Measurements from ENCODE around the gene CDK5RAP3. TPM values are rescaled to one million over a fixed set of nuclear protein-coding genes. Genes with fewer than 3 reads are reported as not detected.

Gene CDK5RAP3
- total and polyA plus RNA-seq, 7 experiments from 2014 or later, result 72.4 to 349 (median 259) TPM

- Mint-ChIP-seq H3K4me1 (peaks cover 0 to 14% (median 0%) of the 10 kb centered on the region in 7 donors), H3K27me3 (peaks cover 0 to 10% (median 4%) of the 10 kb centered on the region in 5 donors), H3K36me3 (no peaks in the 10 kb centered on the region), H3K4me3 (no peak overlapping the region), H3K27ac (no peak overlapping the region), H3K9me3 (peaks cover 0 to 3% (median 0%) of the 10 kb centered on the region in 11 donors)
- no peak for DNase-seq
- H3K4me1 ChIP-seq (ENCODE audit: control insufficient read depth in 2 of 2, insufficient read depth in 2 of 2, low read length in 2 of 2), result no peaks in the 10 kb centered on the region
- ChIA-PET CTCF (no interaction called here), POLR2A (no interaction called here)
- no peak overlapping the region for H3K27ac ChIP-seq (ENCODE audit: low read depth, low read length)
- no peaks in the 10 kb centered on the region for H3K27me3 ChIP-seq (ENCODE audit: control insufficient read depth in 2 of 2, insufficient read depth in 2 of 2, low read length in 2 of 2)
- no peaks in the 10 kb centered on the region for H3K9me3 ChIP-seq (ENCODE audit: control insufficient read depth in 2 of 3, low read length in 3 of 3)
- intact Hi-C loops (cut with micrococcal nuclease), result no loop called here
- H3K4me3 ChIP-seq (ENCODE audit: low read length), result no peak overlapping the region
- no peaks in the 10 kb centered on the region for H3K36me3 ChIP-seq (ENCODE audit: control insufficient read depth in 2 of 3, insufficient read depth in 3 of 3, low read length in 3 of 3)
- no peak for ATAC-seq
Observed at GRCh38 chr17:47990962-47991731, 20.2 kb downstream of the CDK5RAP3 start.

DNA sequence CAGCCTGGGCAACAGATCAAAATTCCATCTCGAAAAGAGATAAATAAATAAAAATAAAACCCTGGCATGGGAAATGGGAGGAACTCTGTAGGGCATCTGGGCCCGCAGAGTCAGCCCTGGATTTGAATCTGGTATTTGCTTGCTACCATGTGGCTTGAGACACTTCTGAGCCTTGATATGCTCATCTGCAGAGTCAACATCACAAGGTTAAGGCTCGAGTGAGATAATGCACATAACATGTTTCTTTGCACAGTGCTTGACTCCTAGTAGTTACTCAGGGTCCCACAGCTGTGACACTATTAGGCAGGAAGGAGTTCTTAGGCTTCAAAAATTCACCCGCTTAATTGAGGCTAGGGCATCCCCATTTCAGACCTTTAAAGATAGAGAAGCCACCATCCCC lies 21.3 kb downstream of the CDK5RAP3 start:
- ChIA-PET POLR2A (no interaction called here), CTCF (no interaction called here)
- Mint-ChIP-seq H3K36me3 (no peaks in the 10 kb centered on the region), H3K4me1 (peaks cover 0 to 14% (median 0%) of the 10 kb centered on the region in 7 donors), H3K4me3 (no peak overlapping the region), H3K27me3 (peaks cover 0 to 16% (median 5%) of the 10 kb centered on the region in 5 donors), H3K27ac (no peak overlapping the region), H3K9me3 (peaks cover 0 to 3% (median 0%) of the 10 kb centered on the region in 11 donors)
- intact Hi-C loops (cut with micrococcal nuclease), result no loop called here
- no peak overlapping the region for H3K4me3 ChIP-seq (ENCODE audit: low read length)
- ATAC-seq (no peak), DNase-seq (no peak)
- H3K36me3 ChIP-seq (ENCODE audit: control insufficient read depth in 2 of 3, insufficient read depth in 3 of 3, low read length in 3 of 3), result no peaks in the 10 kb centered on the region
- H3K27ac ChIP-seq (ENCODE audit: low read depth, low read length), result no peak overlapping the region
- no peaks in the 10 kb centered on the region for H3K9me3 ChIP-seq (ENCODE audit: control insufficient read depth in 2 of 3, low read length in 3 of 3)
- no peaks in the 10 kb centered on the region for H3K4me1 ChIP-seq (ENCODE audit: control insufficient read depth in 2 of 2, insufficient read depth in 2 of 2, low read length in 2 of 2)
- no peaks in the 10 kb centered on the region for H3K27me3 ChIP-seq (ENCODE audit: control insufficient read depth in 2 of 2, insufficient read depth in 2 of 2, low read length in 2 of 2)

DNA sequence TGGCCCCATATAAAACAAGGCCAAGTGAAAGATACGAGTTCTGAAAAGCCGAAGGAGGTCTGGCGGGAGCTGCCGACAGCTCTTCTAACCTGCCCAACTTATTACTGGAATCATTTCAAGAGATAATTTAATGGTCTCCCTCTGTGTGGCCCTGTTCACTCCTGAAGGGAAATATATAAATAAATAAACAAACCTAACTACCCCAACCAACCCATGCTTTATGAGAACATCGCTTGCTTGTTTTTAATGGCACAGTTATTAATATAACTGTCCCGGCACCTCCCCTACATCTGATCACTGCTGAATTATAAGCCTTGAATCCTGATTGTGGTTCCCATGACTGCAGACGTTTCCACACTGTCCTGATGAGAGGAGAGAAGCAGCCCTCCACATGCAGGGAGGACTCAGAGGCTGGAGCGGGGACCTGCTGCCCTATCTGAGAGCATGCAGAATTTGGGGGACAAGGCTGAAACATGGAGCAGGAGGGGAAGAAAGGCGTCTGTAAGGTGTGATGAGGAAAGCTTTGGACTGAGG lies 22.2 kb downstream of the CDK5RAP3 start:
- intact Hi-C loops (cut with micrococcal nuclease), result no loop called here
- Mint-ChIP-seq H3K27me3 (peaks cover 0 to 16% (median 5%) of the 10 kb centered on the region in 5 donors), H3K4me3 (no peak overlapping the region), H3K27ac (no peak overlapping the region), H3K9me3 (peaks cover 0 to 3% (median 0%) of the 10 kb centered on the region in 11 donors), H3K36me3 (no peaks in the 10 kb centered on the region), H3K4me1 (peaks cover 0 to 14% (median 0%) of the 10 kb centered on the region in 7 donors)
- Histone ChIP-seq H3K4me1 (ENCODE audit: control insufficient read depth in 2 of 2, insufficient read depth in 2 of 2, low read length in 2 of 2) (no peaks in the 10 kb centered on the region), H3K4me3 (ENCODE audit: low read length) (no peak overlapping the region), H3K36me3 (ENCODE audit: control insufficient read depth in 2 of 3, insufficient read depth in 3 of 3, low read length in 3 of 3) (no peaks in the 10 kb centered on the region), H3K9me3 (ENCODE audit: control insufficient read depth in 2 of 3, low read length in 3 of 3) (no peaks in the 10 kb centered on the region), H3K27me3 (ENCODE audit: control insufficient read depth in 2 of 2, insufficient read depth in 2 of 2, low read length in 2 of 2) (no peaks in the 10 kb centered on the region), H3K27ac (ENCODE audit: low read depth, low read length) (no peak overlapping the region)
- DNase-seq (no peak), ATAC-seq (no peak)
- POLR2A ChIA-PET, result no interaction called here
- CTCF ChIA-PET, result interaction anchor here (0.6 kb wide), 1 partner anchor 375 kb away, joined by 3 read pairs; no protein-coding TSS in a partner anchor

DNA sequence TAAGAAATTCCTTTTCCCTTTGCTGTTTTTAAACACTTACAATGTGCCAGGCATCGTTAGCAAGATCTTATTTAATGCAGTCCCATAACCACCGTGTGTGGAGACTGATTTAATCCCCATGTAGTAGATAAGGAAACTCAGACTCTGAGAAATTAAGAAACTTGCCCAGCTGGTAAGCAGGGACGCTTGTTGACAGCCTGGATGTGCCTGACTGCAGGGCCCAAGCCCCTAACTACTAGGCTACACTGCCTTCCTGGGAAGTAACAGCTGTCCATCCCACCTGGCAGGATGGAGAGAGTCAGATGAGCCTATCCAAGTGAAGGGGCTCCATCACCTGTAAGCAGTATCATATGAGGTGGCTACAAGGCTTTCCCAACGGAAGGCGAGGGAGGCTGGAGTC lies 23.1 kb downstream of the CDK5RAP3 start:
- H3K4me3 ChIP-seq (ENCODE audit: low read length), result no peak overlapping the region
- peaks cover 0 to 3% (median 0%) of the 10 kb centered on the region in 11 donors for H3K9me3 Mint-ChIP-seq
- peaks cover 0 to 8% (median 0%) of the 10 kb centered on the region in 7 donors for H3K4me1 Mint-ChIP-seq
- H3K4me3 Mint-ChIP-seq, result no peak overlapping the region
- no peak for ATAC-seq
- ChIA-PET POLR2A (no interaction called here), CTCF (interaction anchor here (0.6 kb wide), 1 partner anchor 262 kb away, joined by 3 read pairs; no protein-coding TSS in a partner anchor)
- no peaks in the 10 kb centered on the region for H3K27me3 ChIP-seq (ENCODE audit: control insufficient read depth in 2 of 2, insufficient read depth in 2 of 2, low read length in 2 of 2)
- no peak overlapping the region for H3K27ac Mint-ChIP-seq
- no peaks in the 10 kb centered on the region for H3K9me3 ChIP-seq (ENCODE audit: control insufficient read depth in 2 of 3, low read length in 3 of 3)
- DNase-seq, result no peak
- H3K36me3 Mint-ChIP-seq, result no peaks in the 10 kb centered on the region
- H3K27me3 Mint-ChIP-seq, result peaks cover 0 to 16% (median 5%) of the 10 kb centered on the region in 5 donors
- H3K4me1 ChIP-seq (ENCODE audit: control insufficient read depth in 2 of 2, insufficient read depth in 2 of 2, low read length in 2 of 2), result no peaks in the 10 kb centered on the region
- intact Hi-C loops (cut with micrococcal nuclease), result no loop called here
- H3K36me3 ChIP-seq (ENCODE audit: control insufficient read depth in 2 of 3, insufficient read depth in 3 of 3, low read length in 3 of 3), result no peaks in the 10 kb centered on the region
- no peak overlapping the region for H3K27ac ChIP-seq (ENCODE audit: low read depth, low read length)

DNA sequence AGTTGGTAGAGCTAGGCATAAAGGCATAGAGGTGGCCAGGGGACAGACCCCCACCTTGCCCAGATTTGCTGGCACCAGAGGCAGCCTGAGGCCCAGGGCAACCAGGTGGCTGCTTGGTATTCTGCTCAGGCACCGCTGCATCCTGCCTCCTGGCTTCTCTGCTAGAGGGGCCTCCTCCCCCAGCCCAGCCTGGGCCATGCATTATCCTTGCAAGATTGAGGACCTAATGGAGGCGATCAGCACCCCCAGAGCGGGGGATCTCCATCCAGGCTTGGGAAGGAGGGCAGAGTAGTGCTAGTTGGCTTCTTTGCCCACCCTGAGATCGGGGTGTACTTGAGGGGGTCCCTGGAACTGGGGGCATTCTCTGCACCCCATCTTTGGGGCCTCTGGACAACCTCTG lies 23.8 kb downstream of the CDK5RAP3 start:
- Histone ChIP-seq H3K27me3 (ENCODE audit: control insufficient read depth in 2 of 2, insufficient read depth in 2 of 2, low read length in 2 of 2) (no peaks in the 10 kb centered on the region), H3K36me3 (ENCODE audit: control insufficient read depth in 2 of 3, insufficient read depth in 3 of 3, low read length in 3 of 3) (no peaks in the 10 kb centered on the region), H3K4me1 (ENCODE audit: control insufficient read depth in 2 of 2, insufficient read depth in 2 of 2, low read length in 2 of 2) (no peaks in the 10 kb centered on the region), H3K4me3 (ENCODE audit: low read length) (no peak overlapping the region), H3K27ac (ENCODE audit: low read depth, low read length) (no peak overlapping the region), H3K9me3 (ENCODE audit: control insufficient read depth in 2 of 3, low read length in 3 of 3) (no peaks in the 10 kb centered on the region)
- Mint-ChIP-seq H3K4me1 (peaks cover 0 to 4% (median 3%) of the 10 kb centered on the region in 7 donors), H3K27ac (no peak overlapping the region), H3K36me3 (no peaks in the 10 kb centered on the region), H3K27me3 (peaks cover 0 to 16% (median 5%) of the 10 kb centered on the region in 5 donors), H3K4me3 (no peak overlapping the region), H3K9me3 (peaks cover 0 to 3% (median 0%) of the 10 kb centered on the region in 11 donors)
- CTCF ChIA-PET, result no interaction called here
- ATAC-seq (no peak), DNase-seq (no peak)
- POLR2A ChIA-PET, result no interaction called here
- intact Hi-C loops (cut with micrococcal nuclease), result no loop called here

GRCh38 chr17:47995241-47995935 lies 24.5 kb downstream of the CDK5RAP3 start:
- ChIA-PET CTCF (interaction anchor here (0.5 to 0.9 kb wide), 2 partner anchors 24 to 46 kb away, joined by 3 to 6 read pairs; no protein-coding TSS in a partner anchor), POLR2A (no interaction called here)
- Mint-ChIP-seq H3K4me3 (no peak overlapping the region), H3K9me3 (peaks cover 0 to 3% (median 0%) of the 10 kb centered on the region in 11 donors), H3K27me3 (peaks cover 0 to 16% (median 5%) of the 10 kb centered on the region in 5 donors), H3K27ac (no peak overlapping the region), H3K4me1 (peaks cover 0 to 6% (median 5%) of the 10 kb centered on the region in 7 donors), H3K36me3 (no peaks in the 10 kb centered on the region)
- Histone ChIP-seq H3K27ac (ENCODE audit: low read depth, low read length) (no peak overlapping the region), H3K36me3 (ENCODE audit: control insufficient read depth in 2 of 3, insufficient read depth in 3 of 3, low read length in 3 of 3) (no peaks in the 10 kb centered on the region), H3K4me1 (ENCODE audit: control insufficient read depth in 2 of 2, insufficient read depth in 2 of 2, low read length in 2 of 2) (no peaks in the 10 kb centered on the region), H3K27me3 (ENCODE audit: control insufficient read depth in 2 of 2, insufficient read depth in 2 of 2, low read length in 2 of 2) (no peaks in the 10 kb centered on the region), H3K4me3 (ENCODE audit: low read length) (no peak overlapping the region), H3K9me3 (ENCODE audit: control insufficient read depth in 2 of 3, low read length in 3 of 3) (no peaks in the 10 kb centered on the region)
- ATAC-seq (no peak), DNase-seq (no peak)
- intact Hi-C loops (cut with micrococcal nuclease), result no loop called here
